GM12891 (cell line): ENCODE measurements around the gene ADGRV1.

Source experiments
- POLR2A ChIP-seq: IDR thresholded peaks from 2 replicates; pipeline ENCODE4 v1.6.1; 2011; ENCODE audit warnings: low read depth, low read length, control low read depth
- POLR2AphosphoS5 ChIP-seq: IDR thresholded peaks from 2 replicates; pipeline ENCODE4 v1.6.1; 2011; ENCODE audit warnings: low read depth, low read length, control low read depth
- TAF1 ChIP-seq: IDR thresholded peaks from 2 replicates; pipeline ENCODE4 v1.6.1; 2011; ENCODE audit warnings: low read depth, low read length, control low read depth

DNA sequence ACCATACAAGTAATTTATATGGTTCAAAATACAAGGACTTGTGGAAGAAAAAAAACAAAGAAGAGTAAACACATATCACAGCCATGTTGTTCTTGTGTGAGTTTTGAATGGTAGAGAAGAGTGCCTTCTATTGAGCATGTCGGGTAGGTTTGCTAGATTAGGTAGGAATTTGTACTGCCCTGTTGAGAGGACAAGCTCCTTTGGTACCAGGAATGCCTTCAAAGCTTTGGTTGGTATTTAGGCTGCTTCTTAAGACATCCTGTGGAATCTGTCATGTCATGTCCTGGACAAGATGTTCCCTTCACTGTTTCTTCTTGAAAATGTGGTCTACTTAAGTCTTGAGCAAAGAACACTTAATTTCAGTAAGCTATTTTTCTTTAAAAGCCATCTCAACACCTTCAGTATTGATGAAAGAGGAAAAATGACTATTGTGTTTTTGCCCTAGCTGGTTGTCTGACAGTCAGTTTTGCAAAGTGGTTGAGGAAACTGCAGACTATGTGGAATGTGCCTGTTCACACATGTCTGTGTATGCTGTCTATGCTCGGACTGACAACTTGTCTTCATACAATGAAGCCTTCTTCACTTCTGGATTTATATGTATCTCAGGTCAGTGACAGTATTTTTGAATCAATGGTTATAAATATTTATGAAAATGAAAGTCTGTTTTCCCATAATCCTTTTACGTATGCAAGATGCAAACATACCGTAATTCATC, 296.9 kb downstream of the ADGRV1 start:
- no peak for TF ChIP-seq POLR2AphosphoS5
- TF ChIP-seq POLR2A, result no peak
- no peak for TF ChIP-seq TAF1
